ENCODE results near the gene AKAP12. TPM values are rescaled to one million over a fixed set of nuclear protein-coding genes. Genes with fewer than 3 reads are reported as not detected.

Gene AKAP12
- total RNA-seq, 1 donor from 2014 or later, result 154 TPM

DNA sequence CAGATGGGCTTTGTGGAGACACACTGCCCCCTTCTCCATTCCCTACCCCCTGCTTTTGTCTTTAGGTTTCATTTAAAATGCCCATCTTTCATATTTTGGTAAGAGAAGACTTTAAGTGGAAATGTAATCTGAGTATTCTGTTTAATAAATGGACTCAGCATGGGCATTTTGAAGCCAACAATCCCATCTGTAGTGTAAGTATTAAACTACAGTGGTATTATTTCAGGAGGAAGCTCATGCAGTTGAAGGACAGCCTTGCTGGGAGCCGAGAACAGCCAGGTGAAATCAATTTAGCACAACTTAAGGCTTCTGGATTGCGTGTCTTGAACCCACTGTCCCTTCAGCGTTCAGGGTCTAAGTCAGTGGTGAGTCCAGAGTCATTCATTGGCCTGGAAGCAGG, 63.5 kb downstream of the AKAP12 start:
- H3K4me3 Mint-ChIP-seq (ENCODE audit: unreplicated experiment), result no peak overlapping the region
- no peaks in the 10 kb centered on the region for H3K27me3 Mint-ChIP-seq (ENCODE audit: unreplicated experiment)
- no peak for DNase-seq (ENCODE audit: extremely low spot score, unreplicated experiment)
- H3K36me3 Mint-ChIP-seq (ENCODE audit: unreplicated experiment), result peaks cover 13% of the 10 kb centered on the region
- H3K9me3 Mint-ChIP-seq (ENCODE audit: unreplicated experiment), result no peaks in the 10 kb centered on the region
- no peak overlapping the region for H3K27ac Mint-ChIP-seq (ENCODE audit: unreplicated experiment)
- TF ChIP-seq, protein P1, sequence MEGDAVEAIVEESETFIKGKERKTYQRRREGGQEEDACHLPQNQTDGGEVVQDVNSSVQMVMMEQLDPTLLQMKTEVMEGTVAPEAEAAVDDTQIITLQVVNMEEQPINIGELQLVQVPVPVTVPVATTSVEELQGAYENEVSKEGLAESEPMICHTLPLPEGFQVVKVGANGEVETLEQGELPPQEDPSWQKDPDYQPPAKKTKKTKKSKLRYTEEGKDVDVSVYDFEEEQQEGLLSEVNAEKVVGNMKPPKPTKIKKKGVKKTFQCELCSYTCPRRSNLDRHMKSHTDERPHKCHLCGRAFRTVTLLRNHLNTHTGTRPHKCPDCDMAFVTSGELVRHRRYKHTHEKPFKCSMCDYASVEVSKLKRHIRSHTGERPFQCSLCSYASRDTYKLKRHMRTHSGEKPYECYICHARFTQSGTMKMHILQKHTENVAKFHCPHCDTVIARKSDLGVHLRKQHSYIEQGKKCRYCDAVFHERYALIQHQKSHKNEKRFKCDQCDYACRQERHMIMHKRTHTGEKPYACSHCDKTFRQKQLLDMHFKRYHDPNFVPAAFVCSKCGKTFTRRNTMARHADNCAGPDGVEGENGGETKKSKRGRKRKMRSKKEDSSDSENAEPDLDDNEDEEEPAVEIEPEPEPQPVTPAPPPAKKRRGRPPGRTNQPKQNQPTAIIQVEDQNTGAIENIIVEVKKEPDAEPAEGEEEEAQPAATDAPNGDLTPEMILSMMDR (IDR thresholded peaks at IDR 0.05), result no peak
- H3K4me1 Mint-ChIP-seq (ENCODE audit: unreplicated experiment), result peaks cover 34% of the 10 kb centered on the region

DNA sequence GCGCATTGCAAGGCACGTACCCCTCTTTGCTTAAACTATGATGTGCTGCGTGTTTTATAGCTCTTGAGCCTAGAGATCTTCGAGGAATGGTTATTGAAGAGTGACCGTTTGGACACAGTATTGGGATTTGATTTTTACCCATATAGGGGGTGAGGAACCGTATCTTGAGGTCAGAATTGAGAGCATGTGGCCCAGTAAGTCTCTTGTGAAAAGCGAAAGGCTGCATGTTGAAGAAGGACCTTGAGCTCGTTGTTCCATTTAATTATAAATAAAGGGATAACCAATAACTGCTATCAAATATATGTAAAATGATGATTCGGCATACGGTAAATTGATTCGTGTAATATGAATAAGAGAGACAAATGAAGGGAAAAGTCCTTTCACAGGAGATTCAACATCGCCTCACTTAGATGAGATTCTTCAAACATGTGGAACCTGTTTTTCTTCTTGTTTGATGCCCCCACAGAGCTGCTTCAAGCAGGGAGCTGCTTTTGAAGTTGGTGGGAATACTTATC, 66.6 kb downstream of the AKAP12 start:
- Mint-ChIP-seq H3K36me3 (ENCODE audit: unreplicated experiment) (peaks cover 21% of the 10 kb centered on the region), H3K4me1 (ENCODE audit: unreplicated experiment) (peaks cover 7% of the 10 kb centered on the region), H3K27me3 (ENCODE audit: unreplicated experiment) (no peaks in the 10 kb centered on the region), H3K4me3 (ENCODE audit: unreplicated experiment) (no peak overlapping the region), H3K9me3 (ENCODE audit: unreplicated experiment) (no peaks in the 10 kb centered on the region), H3K27ac (ENCODE audit: unreplicated experiment) (no peak overlapping the region)
- no peak for DNase-seq (ENCODE audit: extremely low spot score, unreplicated experiment)
- TF ChIP-seq, protein P1 (IDR thresholded peaks at IDR 0.05), result no peak

DNA sequence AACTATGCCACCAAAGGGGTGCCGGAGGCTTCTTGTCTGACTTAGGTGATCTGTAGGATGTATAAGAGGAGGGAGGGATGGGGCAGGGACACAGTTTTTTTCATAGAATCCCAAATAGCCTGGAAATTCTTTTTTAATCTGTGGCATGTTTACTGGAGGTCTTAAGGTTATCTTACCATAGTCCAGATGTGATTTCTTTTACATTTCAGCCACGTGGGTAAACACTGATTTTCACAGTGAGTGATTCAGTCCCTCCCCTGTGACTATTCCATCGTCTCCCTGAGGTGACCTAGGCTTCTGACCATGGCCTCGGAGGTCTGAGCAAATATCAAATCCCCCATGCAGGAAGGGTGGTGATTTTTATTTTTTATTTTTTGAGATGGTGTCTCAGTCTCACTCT, 67.7 kb downstream of the AKAP12 start:
- H3K36me3 Mint-ChIP-seq (ENCODE audit: unreplicated experiment), result peaks cover 28% of the 10 kb centered on the region
- H3K4me3 Mint-ChIP-seq (ENCODE audit: unreplicated experiment), result no peak overlapping the region
- H3K27me3 Mint-ChIP-seq (ENCODE audit: unreplicated experiment), result no peaks in the 10 kb centered on the region
- TF ChIP-seq, protein P1 (IDR thresholded peaks at IDR 0.05), result no peak
- peaks cover 6% of the 10 kb centered on the region for H3K4me1 Mint-ChIP-seq (ENCODE audit: unreplicated experiment)
- no peaks in the 10 kb centered on the region for H3K9me3 Mint-ChIP-seq (ENCODE audit: unreplicated experiment)
- H3K27ac Mint-ChIP-seq (ENCODE audit: unreplicated experiment), result no peak overlapping the region
- no peak for DNase-seq (ENCODE audit: extremely low spot score, unreplicated experiment)

DNA sequence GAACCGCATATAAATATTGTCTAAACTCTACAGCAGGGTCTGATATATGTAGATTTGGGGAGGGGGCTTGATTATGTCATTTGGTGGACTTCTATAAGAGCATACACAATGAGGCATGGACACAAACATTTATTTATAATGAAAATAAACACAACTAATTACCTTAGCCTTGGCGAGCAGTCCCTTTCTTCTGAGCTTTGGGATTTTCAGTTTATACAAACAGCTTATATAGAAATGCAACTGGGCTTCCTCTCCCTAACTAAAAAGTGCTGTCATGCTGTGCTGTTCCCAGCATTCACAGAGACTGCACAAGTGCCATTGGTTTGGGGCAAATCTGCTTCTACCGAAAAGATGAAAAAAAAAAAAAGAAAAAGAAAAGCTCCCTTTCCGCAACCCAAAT, 69.9 kb downstream of the AKAP12 start:
- peaks cover 30% of the 10 kb centered on the region for H3K36me3 Mint-ChIP-seq (ENCODE audit: unreplicated experiment)
- no peaks in the 10 kb centered on the region for H3K27me3 Mint-ChIP-seq (ENCODE audit: unreplicated experiment)
- H3K4me3 Mint-ChIP-seq (ENCODE audit: unreplicated experiment), result no peak overlapping the region
- DNase-seq (ENCODE audit: extremely low spot score, unreplicated experiment), result no peak
- peaks cover 14% of the 10 kb centered on the region for H3K4me1 Mint-ChIP-seq (ENCODE audit: unreplicated experiment)
- TF ChIP-seq, protein P1 (IDR thresholded peaks at IDR 0.05), result no peak
- H3K9me3 Mint-ChIP-seq (ENCODE audit: unreplicated experiment), result no peaks in the 10 kb centered on the region
- H3K27ac Mint-ChIP-seq (ENCODE audit: unreplicated experiment), result no peak overlapping the region

DNA sequence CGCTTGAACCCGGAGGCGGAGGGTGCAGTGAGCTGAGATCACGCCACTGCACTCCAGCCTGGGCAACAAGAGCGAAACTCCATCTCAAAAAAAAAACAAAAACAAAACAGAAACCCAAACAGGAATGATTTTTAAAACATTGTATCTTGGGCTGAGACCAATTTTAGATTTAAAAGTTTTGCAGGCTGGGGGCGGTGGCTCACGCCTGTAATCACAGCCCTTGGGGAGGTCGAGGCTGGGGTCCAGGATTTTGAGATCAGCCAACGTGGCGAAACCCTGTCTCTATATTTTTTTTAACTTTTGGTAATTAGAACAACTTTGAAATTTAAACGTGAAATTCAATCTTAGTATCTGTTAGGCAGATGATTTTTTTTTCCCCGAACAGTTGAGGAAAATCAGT, 70.5 kb downstream of the AKAP12 start:
- H3K36me3 Mint-ChIP-seq (ENCODE audit: unreplicated experiment), result peaks cover 30% of the 10 kb centered on the region
- H3K27me3 Mint-ChIP-seq (ENCODE audit: unreplicated experiment), result no peaks in the 10 kb centered on the region
- H3K9me3 Mint-ChIP-seq (ENCODE audit: unreplicated experiment), result no peaks in the 10 kb centered on the region
- no peak overlapping the region for H3K4me3 Mint-ChIP-seq (ENCODE audit: unreplicated experiment)
- no peak for DNase-seq (ENCODE audit: extremely low spot score, unreplicated experiment)
- TF ChIP-seq, protein P1 (IDR thresholded peaks at IDR 0.05), result no peak
- peaks cover 9% of the 10 kb centered on the region for H3K4me1 Mint-ChIP-seq (ENCODE audit: unreplicated experiment)
- no peak overlapping the region for H3K27ac Mint-ChIP-seq (ENCODE audit: unreplicated experiment)

Data from osteocyte (in vitro differentiated cells).